Measurements from ENCODE around the gene BRI3. TPM values are rescaled to one million over a fixed set of nuclear protein-coding genes. Genes with fewer than 3 reads are reported as not detected.

BRI3 gene
- total and polyA plus RNA-seq, 2 of the 13 experiments (the other 11 are each of a cell fraction or from before 2014, with no cell fraction given): 54.0 to 103 TPM

GRCh38 chr7:98252425-98253054 lies 28.9 kb upstream of the BRI3 start (continued):
- TF ChIP-seq, protein P1, sequence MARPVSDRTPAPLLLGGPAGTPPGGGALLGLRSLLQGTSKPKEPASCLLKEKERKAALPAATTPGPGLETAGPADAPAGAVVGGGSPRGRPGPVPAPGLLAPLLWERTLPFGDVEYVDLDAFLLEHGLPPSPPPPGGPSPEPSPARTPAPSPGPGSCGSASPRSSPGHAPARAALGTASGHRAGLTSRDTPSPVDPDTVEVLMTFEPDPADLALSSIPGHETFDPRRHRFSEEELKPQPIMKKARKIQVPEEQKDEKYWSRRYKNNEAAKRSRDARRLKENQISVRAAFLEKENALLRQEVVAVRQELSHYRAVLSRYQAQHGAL (CRISPR knock-in tag; IDR thresholded peaks at IDR 0.05; ENCODE audit: not compliant biosample characterization): no peak
- TF ChIP-seq NFYC (CRISPR knock-in tag; IDR thresholded peaks at IDR 0.05) (no peak), POGK (CRISPR knock-in tag; conservative IDR thresholded peaks at IDR 0.05) (peak; percentile 53; the same call in 1 of the 2 replicates), NFATC3 (CRISPR knock-in tag; IDR thresholded peaks at IDR 0.05) (no peak), POLR2A (IDR thresholded peaks at IDR 0.05; ENCODE audit: insufficient read depth in 1 of 2, low read depth in 2 of 2, low read length in 2 of 2) (peak in 1 of 2 experiments; percentile 68; a peak in 1 of 4 replicates), BHLHE40 (IDR thresholded peaks at IDR 0.05; ENCODE audit: low read length) (no peak), MYPOP (CRISPR knock-in tag; IDR thresholded peaks at IDR 0.05) (0 out of 2 replicates have a peak, but pooled peaks have one; percentile 10), LCORL (IDR thresholded peaks at IDR 0.05) (no peak), LCORL (CRISPR knock-in tag; IDR thresholded peaks at IDR 0.05) (0 out of 2 replicates have a peak, but pooled peaks have one; percentile 73), BORCS8-MEF2B (CRISPR knock-in tag; IDR thresholded peaks at IDR 0.05) (peak; percentile 73; the same call in 1 of the 2 replicates), CREB1 (IDR thresholded peaks at IDR 0.05) (no peak), CREB1 (CRISPR knock-in tag; IDR thresholded peaks at IDR 0.05) (peak; percentile 32; the same call in 1 of the 2 replicates), ZNF724P (CRISPR knock-in tag; IDR thresholded peaks at IDR 0.05; ENCODE audit: borderline replicate concordance) (peak; percentile 65; the same call in 1 of the 2 replicates), ZBTB7B (CRISPR knock-in tag; IDR thresholded peaks at IDR 0.05) (peak; percentile 13; the same call in 1 of the 2 replicates), TRAFD1 (CRISPR knock-in tag; IDR thresholded peaks at IDR 0.05; ENCODE audit: borderline replicate concordance) (no peak), ARID4A (CRISPR knock-in tag; IDR thresholded peaks at IDR 0.05; ENCODE audit: borderline replicate concordance) (peak; percentile 72), ARNT2 (CRISPR knock-in tag; IDR thresholded peaks at IDR 0.05; ENCODE audit: low read depth) (peak; percentile 84; the same call in 1 of the 2 replicates)
- TF ChIP-seq, protein P2, sequence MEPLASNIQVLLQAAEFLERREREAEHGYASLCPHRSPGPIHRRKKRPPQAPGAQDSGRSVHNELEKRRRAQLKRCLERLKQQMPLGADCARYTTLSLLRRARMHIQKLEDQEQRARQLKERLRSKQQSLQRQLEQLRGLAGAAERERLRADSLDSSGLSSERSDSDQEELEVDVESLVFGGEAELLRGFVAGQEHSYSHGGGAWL (CRISPR knock-in tag; IDR thresholded peaks at IDR 0.05): no peak
